K562 (cell line): ENCODE data around the gene ESPN. TPM values are rescaled to one million over a fixed set of nuclear protein-coding genes. Genes with fewer than 3 reads are reported as not detected.
A peak's percentile ranks its signal among the peaks of the same experiment; 100 is the strongest.

Source experiments
- ATAC-seq: fragments of 200-7000 bp; cut with Tn5 transposase; 3 replicates; pipeline ENCODE4 v1.9.1; 2020; ENCODE audit warnings: moderate library complexity
- BruUV-seq: library from RNA; stranded (reverse); fragments of 400-500 nt; replicated peaks from 2 replicates; lab custom pipeline; 2021; lab: Mats Ljungman, UMichigan
- CTCF ChIA-PET: fragments of 300-600 bp; formaldehyde crosslinking; extraction: SDS; loops from one replicate; lab custom pipeline; 2021; ENCODE audit warnings: low intra/inter-chr PET ratio; lab: Yijun Ruan, JAX
- POLR2A ChIA-PET: fragments of 300-600, 350-650 bp; sonication (Branson Sonifier 250); formaldehyde crosslinking; extraction: SDS; loops from one replicate; lab custom pipeline; 2021; ENCODE audit warnings: antibody characterized with exemption, inconsistent platforms; lab: Yijun Ruan, JAX
- DNase-seq, 4 experiments: peaks; one replicate each; pipeline versions ENCODE4 v3.0.0 to v3.0.0-alpha.2; 2011 to 2018; ENCODE audit warnings: low spot score in 3 of 4, mixed read lengths in 3 of 4; ENCODE audit errors: extremely low read depth in 1 of 4
- FAIRE-seq: peaks from 2 replicates; lab custom pipeline; 2011; peaks lifted over from hg19 to GRCh38; lab: Jason Lieb, UNC
- H2AFZ ChIP-seq: 2 replicates; pipeline ENCODE4 v1.6.0; 2011; ENCODE audit warnings: low read depth, low read length, control low read depth, inconsistent platforms
- H3K27ac ChIP-seq: fragments of 200-600 bp; 3 replicates; pipeline ENCODE4 v1.8.0; 2011; ENCODE audit warnings: low read depth, mild to moderate bottlenecking, control low read depth, inconsistent platforms, low read length, moderate library complexity, mixed read lengths; ENCODE audit errors: extremely low read depth
- H3K27me3 ChIP-seq, 2 experiments: fragments of 300-600 bp in 1 of 2; 2 replicates in 1 of 2; 3 replicates in 1 of 2; pipeline versions ENCODE4 v1.6.0 to v1.8.0; 2011; ENCODE audit warnings: inconsistent platforms in 2 of 2, low read length in 2 of 2, mild to moderate bottlenecking in 1 of 2, mixed read lengths in 1 of 2, moderate library complexity in 1 of 2; ENCODE audit not compliant: control insufficient read depth in 2 of 2, insufficient read depth in 2 of 2
- H3K36me3 ChIP-seq: fragments of 300-600 bp; 3 replicates; pipeline ENCODE4 v1.8.0; 2011; ENCODE audit warnings: mild to moderate bottlenecking, low read length, inconsistent platforms; ENCODE audit not compliant: control insufficient read depth, insufficient read depth
- H3K4me1 ChIP-seq, 2 experiments: fragments of 200-600 bp in 1 of 2; replicated peaks in 1 of 2; 2 replicates in 1 of 2; 3 replicates in 1 of 2; pipeline versions ENCODE4 v1.5.1 to v1.8.0; 2011; ENCODE audit warnings: inconsistent platforms in 2 of 2, low read length in 2 of 2, mild to moderate bottlenecking in 1 of 2, mixed read lengths in 1 of 2, moderate library complexity in 1 of 2; ENCODE audit not compliant: control insufficient read depth in 2 of 2, insufficient read depth in 2 of 2
- H3K4me2 ChIP-seq: 2 replicates; pipeline ENCODE4 v1.6.1; 2011; ENCODE audit warnings: low read length, control low read depth, inconsistent platforms, mixed read lengths; ENCODE audit not compliant: insufficient read depth
- H3K4me3 ChIP-seq: fragments of 200-600 bp; sonication (generic), shearing (Covaris generic); 2 replicates; pipeline ENCODE4 v1.5.1; 2016; ENCODE audit warnings: control low read depth, inconsistent platforms
- H3K79me2 ChIP-seq: fragments of 200-600 bp; 3 replicates; pipeline ENCODE4 v1.8.0; 2011; ENCODE audit warnings: low read length, inconsistent platforms; ENCODE audit not compliant: control insufficient read depth, insufficient read depth
- H3K9ac ChIP-seq, 2 experiments: 2 replicates each; pipeline versions ENCODE4 v1.6.0 to v1.6.1; 2011; ENCODE audit warnings: low read depth in 2 of 2, low read length in 2 of 2, control low read depth in 1 of 2, inconsistent platforms in 1 of 2, mild to moderate bottlenecking in 1 of 2, mixed read lengths in 1 of 2; ENCODE audit not compliant: insufficient read depth in 1 of 2
- H3K9me1 ChIP-seq: one replicate; pipeline ENCODE4 v1.6.0; 2011; ENCODE audit warnings: inconsistent platforms, mild to moderate bottlenecking, low read length, moderate library complexity; ENCODE audit not compliant: control insufficient read depth, insufficient read depth
- H3K9me3 ChIP-seq: replicated peaks from 2 replicates; pipeline ENCODE4 v1.5.1; 2011; ENCODE audit warnings: low read depth, low read length, inconsistent platforms; ENCODE audit not compliant: control insufficient read depth, insufficient read depth
- H4K20me1 ChIP-seq: replicated peaks from 2 replicates; pipeline ENCODE4 v1.6.1; 2011; ENCODE audit warnings: low read length, inconsistent platforms, mixed read lengths; ENCODE audit not compliant: control insufficient read depth, insufficient read depth
- PCBP1 ChIP-seq: fragments of 200-400 bp; formaldehyde crosslinking; IDR thresholded peaks from 2 replicates; pipeline ENCODE4 v1.6.1; 2018; ENCODE audit warnings: mild to moderate bottlenecking, low read depth, low read length; ENCODE audit not compliant: poor library complexity, severe bottlenecking
- ZNF766 ChIP-seq: fragments of 200-800 bp; sonication (Bioruptor generic); conservative IDR thresholded peaks from 2 replicates; pipeline ENCODE4 v1.6.1; 2016; ENCODE audit warnings: missing genetic modification characterization, missing compliant biosample characterization
- WGBS: fragments of 100-300 bp; shearing (Covaris generic); methylation state at CpG from one replicate; pipeline ENCODE4 v1.1.6; 2016; ENCODE audit warnings: low coverage, mixed read lengths; ENCODE audit not compliant: insufficient coverage; ENCODE audit errors: missing lambda C conversion rate; 5-methylcytosine and 5-hydroxymethylcytosine counted together
- in situ Hi-C: fragments of 300-500 bp; cut with MboI; formaldehyde crosslinking; loops from 4 replicates; pipeline ENCODE4 v1.15.0; 2018; ENCODE audit warnings: inconsistent platforms, mixed read lengths
- intact Hi-C: fragments of 100-400 bp; cut with micrococcal nuclease; formaldehyde crosslinking; loops from 2 replicates; pipeline ENCODE4 v1.14.2; 2022
- polyA plus RNA-seq, 8 experiments: library from polyadenylated mRNA; depleted of rRNA in 4 of 8; stranded (reverse) in 5 of 8; unstranded in 3 of 8; fragments of >200 nt; fragmentation: Nextera tagmentation in 2 of 8; fragmentation: Illumina TruSeq in 1 of 8; extraction: Ambion mirVana in 2 of 8; extraction: Trizol in 1 of 8; gene quantifications; 2 replicates each; pipeline versions ENCODE4 v1.2.1 to v1.2.3, GENCODE V29; 2011 to 2014; ENCODE audit warnings: inconsistent platforms in 1 of 8, missing spikeins in 1 of 8
- total RNA-seq, 7 experiments: library from RNA; depleted of rRNA in 6 of 7; stranded (reverse); fragments of >200 nt in 6 of 7; fragmentation: Illumina TruSeq in 2 of 7; extraction: Trizol in 2 of 7; gene quantifications; 2 replicates each; pipeline versions ENCODE4 v1.2.1 to v1.2.3, GENCODE V29; 2011 to 2021; ENCODE audit warnings: low replicate concordance in 1 of 7
- TF ChIP-seq, protein P1 (sequence below): fragments of 450-650 bp; IDR thresholded peaks from 2 replicates; pipeline ENCODE4 v1.6.1; 2017; ENCODE audit warnings: mild to moderate bottlenecking, moderate library complexity
- TF ChIP-seq, protein P2 (sequence below): conservative IDR thresholded peaks from 2 replicates; pipeline ENCODE4 v1.6.1; 2011; ENCODE audit warnings: low read depth, mild to moderate bottlenecking, low read length; ENCODE audit not compliant: control insufficient read depth

The ESPN gene
- total and polyA plus RNA-seq, 9 of the 15 experiments (the other 6 are each of a cell fraction or from before 2014, with no cell fraction given), result 0.07 to 1.2 (median 0.45) TPM; not detected in 3

DNA sequence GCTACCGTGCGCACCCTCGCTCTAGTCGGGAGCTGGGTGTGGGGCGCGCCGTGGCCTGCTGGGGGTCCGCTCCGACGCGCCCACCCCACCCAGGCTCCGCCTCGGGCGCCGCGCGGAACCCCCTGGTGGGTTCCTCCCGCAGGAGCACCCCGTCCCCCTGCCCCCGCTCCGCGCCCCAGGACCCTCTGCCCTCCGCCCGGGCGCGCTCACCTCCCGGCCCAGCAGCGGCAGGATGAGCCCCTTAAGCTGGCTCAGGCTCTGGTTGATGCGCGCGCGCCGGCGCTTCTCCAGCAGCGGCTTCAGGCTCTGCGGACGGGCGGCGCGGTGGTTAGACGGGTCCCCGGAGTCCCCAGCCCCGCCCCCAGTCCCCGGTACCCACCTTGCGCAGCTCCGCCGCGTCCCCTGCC lies 5.2 kb upstream of the ESPN start:
- POLR2A ChIA-PET, result interaction anchor here (0.6 to 0.9 kb wide), 3 partner anchors 10 to 364 kb away, joined by 3 read pairs; no protein-coding TSS in a partner anchor
- H2AFZ ChIP-seq, result no peak overlapping the region
- H3K9me1 ChIP-seq, result no peaks in the 10 kb centered on the region
- BruUV-seq, result no TSS peak
- intact Hi-C loops (no loop called here), in situ Hi-C loops (no loop called here)
- ATAC-seq, result no peak
- H3K4me3 ChIP-seq, result peak overlapping the region; percentile 15; the same call in 1 of the 2 replicates
- peaks cover 61 to 90% of the 10 kb centered on the region in 2 experiments for H3K27me3 ChIP-seq
- CTCF ChIA-PET, result no interaction called here
- TF ChIP-seq, protein P1, sequence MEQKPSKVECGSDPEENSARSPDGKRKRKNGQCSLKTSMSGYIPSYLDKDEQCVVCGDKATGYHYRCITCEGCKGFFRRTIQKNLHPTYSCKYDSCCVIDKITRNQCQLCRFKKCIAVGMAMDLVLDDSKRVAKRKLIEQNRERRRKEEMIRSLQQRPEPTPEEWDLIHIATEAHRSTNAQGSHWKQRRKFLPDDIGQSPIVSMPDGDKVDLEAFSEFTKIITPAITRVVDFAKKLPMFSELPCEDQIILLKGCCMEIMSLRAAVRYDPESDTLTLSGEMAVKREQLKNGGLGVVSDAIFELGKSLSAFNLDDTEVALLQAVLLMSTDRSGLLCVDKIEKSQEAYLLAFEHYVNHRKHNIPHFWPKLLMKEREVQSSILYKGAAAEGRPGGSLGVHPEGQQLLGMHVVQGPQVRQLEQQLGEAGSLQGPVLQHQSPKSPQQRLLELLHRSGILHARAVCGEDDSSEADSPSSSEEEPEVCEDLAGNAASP, result no peak
- TF ChIP-seq ZNF766 (CRISPR knock-in tag), result no peak
- TF ChIP-seq, protein P2, sequence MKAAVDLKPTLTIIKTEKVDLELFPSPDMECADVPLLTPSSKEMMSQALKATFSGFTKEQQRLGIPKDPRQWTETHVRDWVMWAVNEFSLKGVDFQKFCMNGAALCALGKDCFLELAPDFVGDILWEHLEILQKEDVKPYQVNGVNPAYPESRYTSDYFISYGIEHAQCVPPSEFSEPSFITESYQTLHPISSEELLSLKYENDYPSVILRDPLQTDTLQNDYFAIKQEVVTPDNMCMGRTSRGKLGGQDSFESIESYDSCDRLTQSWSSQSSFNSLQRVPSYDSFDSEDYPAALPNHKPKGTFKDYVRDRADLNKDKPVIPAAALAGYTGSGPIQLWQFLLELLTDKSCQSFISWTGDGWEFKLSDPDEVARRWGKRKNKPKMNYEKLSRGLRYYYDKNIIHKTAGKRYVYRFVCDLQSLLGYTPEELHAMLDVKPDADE, result 0 out of 2 replicates have a peak, but pooled peaks have one; percentile 32
- TF ChIP-seq PCBP1, result peak; percentile 57
- TF ChIP-seq, all 486 proteins: peak for 2
- no peak for FAIRE-seq
- Histone ChIP-seq H4K20me1 (peaks cover 27% of the 10 kb centered on the region; the same call in 1 of the 2 replicates), H3K36me3 (no peaks in the 10 kb centered on the region), H3K9ac (peak overlapping the region in 1 of 2 experiments; percentile 87; a peak in 1 of 4 replicates), H3K9me3 (no peaks in the 10 kb centered on the region), H3K4me1 (peaks cover 15 to 42% of the 10 kb centered on the region in 2 experiments), H3K79me2 (no peaks in the 10 kb centered on the region), H3K4me2 (no peak overlapping the region), H3K27ac (no peak overlapping the region)
- 22% methylated on average over 19 of the region's 48 CpGs for WGBS
- DNase-seq, result no peak
